Right hindlimb (tissue), 1 donor: ENCODE data around the gene MAST2.
"Not testable (repeated sequence)": the region's sequence is repeated elsewhere in the genome, so short reads cannot be mapped to it uniquely, and the experiment has no call there.

Experiments used
- DNase-seq: peaks from one replicate; pipeline ENCODE4 v3.0.0-alpha.2; 2018

Gene MAST2

DNA sequence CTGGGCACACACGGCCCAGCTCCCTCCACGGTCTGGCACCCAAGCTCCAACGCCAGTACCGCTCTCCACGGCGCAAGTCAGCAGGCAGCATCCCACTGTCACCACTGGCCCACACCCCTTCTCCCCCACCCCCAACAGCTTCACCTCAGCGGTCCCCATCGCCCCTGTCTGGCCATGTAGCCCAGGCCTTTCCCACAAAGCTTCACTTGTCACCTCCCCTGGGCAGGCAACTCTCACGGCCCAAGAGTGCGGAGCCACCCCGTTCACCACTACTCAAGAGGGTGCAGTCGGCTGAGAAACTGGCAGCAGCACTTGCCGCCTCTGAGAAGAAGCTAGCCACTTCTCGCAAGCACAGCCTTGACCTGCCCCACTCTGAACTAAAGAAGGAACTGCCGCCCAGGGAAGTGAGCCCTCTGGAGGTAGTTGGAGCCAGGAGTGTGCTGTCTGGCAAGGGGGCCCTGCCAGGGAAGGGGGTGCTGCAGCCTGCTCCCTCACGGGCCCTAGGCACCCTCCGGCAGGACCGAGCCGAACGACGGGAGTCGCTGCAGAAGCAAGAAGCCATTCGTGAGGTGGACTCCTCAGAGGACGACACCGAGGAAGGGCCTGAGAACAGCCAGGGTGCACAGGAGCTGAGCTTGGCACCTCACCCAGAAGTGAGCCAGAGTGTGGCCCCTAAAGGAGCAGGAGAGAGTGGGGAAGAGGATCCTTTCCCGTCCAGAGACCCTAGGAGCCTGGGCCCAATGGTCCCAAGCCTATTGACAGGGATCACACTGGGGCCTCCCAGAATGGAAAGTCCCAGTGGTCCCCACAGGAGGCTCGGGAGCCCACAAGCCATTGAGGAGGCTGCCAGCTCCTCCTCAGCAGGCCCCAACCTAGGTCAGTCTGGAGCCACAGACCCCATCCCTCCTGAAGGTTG is 231.4 kb downstream of the MAST2 start:
- peak; percentile 24 for DNase-seq

DNA sequence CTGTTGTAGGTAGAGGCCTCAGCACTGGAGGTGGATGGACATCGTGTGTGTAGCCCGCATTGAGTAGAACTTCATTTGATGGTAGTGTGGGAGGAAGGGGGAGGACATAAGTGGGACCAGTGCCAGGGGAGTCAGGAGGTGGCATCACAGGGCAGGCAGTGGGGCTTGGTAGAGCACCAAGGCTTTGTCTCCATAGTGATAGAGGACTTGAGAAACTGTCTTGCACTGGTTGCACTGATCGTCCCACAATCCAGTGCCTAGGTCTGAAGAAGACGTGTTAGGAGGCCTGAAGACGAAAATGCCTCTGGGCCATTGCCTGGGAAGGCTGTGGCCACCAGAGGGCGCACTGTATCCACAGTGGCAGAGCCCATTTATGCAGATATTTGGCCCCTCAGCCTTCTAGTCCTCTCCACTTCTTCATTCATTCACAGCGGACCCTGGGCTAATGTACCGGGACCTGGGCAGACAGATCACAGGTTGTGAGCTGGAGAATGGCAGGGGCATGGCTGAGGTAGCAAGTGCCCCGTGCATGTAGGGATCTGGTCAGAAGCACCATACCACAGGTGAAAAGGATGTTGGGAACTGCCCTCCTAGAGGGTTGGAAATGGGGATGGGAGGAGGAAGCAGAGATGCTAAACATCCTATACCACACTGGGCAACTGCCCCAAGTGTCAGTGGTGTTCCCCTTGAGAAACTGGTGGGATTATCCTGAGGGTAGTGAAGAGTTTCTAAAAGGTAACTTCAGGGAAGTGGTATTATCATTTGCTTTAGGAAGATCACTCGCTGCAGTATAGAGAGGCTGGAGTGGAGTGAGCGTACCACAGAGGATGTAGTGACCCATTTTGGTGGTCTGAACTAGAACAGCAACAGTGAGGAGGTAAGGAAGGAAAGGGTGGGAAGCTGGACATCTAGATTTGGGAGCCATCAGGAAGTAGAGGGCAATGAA is 233.8 kb downstream of the MAST2 start:
- peak; percentile 89 for DNase-seq

DNA sequence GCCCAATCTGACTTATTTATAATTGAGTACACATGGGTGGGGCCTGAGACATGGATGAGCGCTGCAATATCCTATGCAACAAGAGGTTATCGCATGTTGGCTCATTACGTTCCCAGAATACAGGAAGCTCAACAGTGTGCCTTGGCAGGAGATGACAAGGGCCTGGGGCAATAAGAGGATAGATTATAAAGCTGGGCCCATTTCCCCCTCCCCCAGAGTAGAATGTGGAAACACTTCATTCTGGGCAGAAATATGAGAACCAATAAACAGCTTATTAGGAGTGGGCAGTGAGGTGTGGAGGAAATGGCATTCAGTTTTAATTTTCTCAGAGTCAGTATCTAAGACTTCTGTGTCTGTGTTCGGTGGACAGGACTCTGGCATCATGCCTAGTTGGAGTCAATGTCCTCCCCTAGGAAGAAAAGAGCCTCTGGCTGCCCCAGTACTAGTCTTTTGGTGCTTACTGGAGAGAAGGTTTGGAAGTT is 236.2 kb downstream of the MAST2 start:
- no peak for DNase-seq

DNA sequence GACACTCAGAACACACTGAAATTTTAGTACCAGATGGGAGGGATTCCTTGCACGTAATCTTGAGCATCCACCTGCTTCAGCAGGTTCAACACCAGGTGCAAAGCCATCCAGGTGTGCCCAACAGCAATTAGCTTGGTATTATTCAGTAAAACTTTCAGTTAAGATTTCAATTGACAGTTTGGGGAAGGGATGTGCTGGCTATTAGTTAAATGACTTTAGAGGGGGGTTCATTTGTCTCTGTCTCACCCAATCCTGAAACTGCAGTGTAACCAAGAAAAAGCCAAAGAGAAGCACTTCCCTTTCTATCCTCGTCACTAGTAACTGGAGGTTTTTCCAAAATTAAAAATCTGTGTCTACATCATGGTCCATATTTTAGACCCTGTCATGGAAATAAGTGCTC is 238.1 kb downstream of the MAST2 start:
- no peak for DNase-seq

DNA sequence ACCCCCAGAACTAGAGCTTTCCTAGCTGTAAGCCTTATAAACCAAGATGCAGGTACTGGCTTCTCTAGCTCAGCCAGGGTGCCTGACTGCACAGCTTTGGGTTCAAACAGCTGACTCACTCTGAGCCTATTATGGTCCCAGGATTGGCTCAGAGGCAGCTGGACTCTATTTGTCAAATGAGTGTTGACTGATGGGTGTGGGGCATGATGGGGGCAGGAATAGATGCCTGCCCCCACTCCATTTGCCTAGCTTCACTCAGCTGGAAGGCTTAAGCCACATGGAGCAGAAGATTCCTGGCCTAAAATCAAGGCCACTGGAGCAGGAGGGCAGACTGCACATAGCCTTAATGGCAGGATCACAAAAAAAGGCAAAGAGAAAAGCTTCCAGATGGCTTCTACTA is 238.6 kb downstream of the MAST2 start:
- DNase-seq = peak; percentile 25

DNA sequence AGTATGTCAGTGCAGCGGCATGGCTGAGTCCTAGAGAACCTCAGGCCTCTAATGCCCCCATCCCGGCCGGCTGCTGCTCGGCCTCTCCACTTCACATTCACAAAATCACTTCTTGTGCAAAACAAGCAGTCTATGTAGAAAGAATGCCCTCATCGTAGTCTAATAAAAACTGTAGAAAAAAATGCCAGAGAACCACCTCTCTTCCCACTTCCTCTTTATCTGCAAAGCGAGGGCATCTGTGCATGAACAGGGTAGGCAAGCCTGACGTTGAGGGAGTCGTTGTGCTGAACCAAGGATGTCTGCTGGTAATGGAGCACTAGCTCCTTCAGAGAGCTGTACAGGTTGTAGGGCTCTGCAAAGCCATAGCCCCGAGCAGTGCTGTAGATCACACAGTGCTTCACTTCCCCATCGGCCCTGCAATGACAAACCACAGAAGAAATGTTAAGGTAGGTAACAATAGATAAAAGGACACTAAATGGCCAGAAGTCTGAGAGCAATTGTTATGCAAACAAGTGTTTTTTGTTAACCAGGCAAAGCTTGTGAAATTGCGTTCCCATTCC is 240.1 kb downstream of the MAST2 start:
- DNase-seq = no peak

DNA sequence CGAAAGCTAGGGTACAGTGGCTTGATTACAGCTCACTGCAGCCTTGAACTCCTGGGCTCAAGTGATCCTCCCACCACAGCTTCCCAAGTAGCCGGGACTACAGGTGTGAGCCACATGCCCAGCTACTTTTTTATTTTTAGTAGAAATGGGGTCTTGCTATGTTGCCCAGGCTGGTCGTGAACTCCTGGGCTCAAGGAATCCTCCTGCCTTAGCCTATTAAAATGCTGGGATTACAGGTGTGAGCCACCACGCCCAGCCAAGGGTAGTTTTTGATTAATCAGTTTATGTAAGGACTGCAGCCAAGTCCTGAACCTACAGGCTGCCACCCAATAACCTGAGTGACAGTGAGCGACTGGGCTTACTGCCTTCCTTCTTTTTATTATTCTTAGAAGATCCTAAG is 240.7 kb downstream of the MAST2 start:
- no peak for DNase-seq

DNA sequence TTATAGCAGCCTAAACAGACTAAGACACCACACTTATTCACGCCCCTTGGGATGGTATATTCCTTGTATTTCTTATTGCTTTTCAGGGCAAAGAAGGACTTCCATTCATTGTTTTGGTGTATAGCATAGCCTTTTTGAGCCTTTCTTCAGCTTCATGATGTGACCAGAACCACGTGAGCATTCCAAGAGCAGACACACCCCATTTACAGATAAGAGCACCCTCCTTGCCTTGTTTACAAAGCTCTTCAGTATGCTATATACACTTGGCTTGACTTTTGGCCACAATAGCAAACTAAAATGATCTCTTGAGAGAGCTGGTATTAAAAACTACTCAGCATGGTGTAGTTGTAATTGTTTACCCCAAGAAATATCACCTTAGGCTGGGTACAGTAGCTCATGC is 250.3 kb downstream of the MAST2 start:
- no peak for DNase-seq

DNA sequence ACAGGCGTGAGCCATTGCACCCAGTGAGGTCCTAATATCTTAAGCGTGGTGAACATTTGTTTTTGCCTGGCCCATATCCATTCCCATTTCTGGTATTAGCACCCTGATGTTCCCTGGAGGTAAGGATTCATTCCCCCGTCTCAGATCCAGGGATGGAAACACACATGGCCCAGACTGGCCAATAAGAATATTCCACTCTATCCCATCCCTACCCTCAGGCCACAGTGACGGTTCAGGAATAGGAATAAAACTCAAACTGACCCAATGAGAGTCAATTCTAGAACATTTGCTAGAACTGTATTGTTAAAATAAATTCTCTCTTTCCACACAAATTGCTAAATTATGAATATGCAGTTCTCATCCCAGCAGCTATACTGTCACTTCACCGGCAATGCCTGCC is 252.9 kb downstream of the MAST2 start:
- DNase-seq = no peak

DNA sequence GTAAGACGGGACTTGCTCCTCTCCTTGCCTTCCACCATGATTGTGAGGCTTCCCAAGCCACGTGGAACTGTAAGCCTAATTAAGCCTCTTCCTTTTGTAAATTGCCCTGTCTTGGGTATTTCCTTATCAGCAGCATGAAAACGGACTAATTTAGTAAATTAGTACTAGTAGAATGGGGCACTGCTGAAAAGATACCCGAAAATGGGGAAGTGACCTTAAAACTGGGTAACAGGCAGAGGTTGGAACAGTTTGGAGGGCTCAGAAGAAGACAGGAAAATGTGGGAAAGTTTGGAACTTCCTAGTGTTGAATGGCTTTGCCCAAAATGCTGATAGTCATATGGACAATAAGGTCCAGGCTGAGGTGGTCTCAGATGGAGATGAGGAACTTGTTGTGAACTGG is 253.8 kb downstream of the MAST2 start:
- DNase-seq = not testable (repeated sequence)

DNA sequence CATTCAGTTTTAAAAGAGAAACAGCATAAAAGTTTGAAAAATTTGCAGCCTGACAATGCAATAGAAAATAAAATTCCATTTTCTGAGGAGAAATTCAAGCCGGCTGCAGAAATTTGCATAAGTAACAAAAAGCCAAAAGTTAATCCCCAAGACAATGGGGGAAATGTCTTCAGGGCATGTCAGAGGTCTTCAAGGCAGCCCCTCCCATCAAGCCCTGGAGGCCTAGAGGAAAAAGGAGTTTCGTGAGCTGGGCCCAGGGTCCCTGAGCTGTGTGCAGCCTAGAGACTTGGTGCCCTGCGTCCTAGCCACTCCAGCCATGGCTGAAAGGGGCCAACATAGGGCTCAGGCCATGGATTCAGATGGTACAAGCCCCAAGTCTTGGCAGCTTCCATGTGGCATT is 254.4 kb downstream of the MAST2 start:
- DNase-seq = no peak

DNA sequence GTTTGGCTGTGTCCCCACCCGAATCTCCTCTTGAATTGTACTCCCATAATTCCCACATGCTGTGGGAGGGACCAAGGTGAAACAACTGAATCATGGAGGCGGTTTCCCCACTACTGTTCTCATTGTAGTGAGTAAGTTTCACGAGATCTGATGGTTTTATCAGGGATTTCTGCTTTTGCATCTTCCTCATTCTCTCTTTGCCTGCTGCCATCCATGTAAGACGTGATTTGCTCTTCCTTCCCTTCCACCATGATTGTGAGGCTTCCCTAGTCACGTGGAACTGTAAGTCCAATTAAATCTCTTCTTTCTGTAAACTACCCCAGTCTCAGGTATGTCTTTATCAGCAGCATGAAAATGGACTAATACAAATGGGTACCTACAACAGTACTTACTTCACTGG is 255.5 kb downstream of the MAST2 start:
- DNase-seq = no peak

DNA sequence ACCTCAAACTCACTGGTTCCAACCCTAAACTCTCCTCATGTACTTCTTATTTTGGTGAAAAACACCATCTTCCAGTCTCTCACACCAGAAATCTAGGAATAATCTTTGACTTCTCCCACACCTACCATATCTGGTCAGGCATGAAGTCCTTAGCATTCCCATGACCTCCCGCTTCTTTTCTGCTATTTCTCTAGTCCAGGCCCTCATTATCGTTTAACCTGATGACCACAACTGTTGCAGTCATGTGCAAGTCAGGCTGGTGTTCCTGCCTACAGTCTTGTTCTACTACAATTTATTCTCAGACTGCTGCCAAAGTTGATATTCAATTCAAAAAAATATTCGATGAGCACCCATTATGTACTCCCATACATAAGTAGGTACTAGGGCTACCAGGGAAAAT is 257.7 kb downstream of the MAST2 start:
- DNase-seq = no peak

DNA sequence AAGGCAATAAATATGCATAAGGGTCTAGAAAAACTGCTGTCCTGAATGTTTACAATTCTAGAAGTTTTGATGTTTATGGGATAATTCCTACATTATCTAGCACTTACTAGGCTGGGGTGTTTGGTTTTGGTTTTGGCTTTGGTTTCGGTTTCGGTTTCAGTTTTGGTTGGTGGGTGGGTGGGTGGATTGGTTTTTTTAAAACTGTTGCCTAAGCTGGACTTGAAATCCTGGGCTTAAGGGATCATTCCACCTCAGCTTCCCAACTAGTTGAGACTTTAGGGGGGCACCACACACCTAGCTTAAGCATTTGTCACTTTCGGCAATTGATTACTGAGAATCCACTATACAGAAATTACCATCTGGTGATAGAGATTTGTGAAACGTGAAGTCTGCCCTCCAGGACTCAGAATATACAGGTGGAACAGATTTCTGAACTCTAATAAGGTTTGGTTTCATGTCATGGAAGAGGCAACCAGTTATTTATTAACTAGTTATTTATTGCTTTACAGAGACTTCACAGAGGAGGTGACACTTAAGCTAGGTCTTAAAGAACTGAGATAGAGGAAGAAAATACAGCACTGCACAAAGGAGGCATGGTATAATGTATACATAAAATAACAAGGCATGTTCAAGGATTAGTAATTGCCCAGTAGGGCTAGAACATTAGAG is 259.4 kb downstream of the MAST2 start:
- DNase-seq = no peak

DNA sequence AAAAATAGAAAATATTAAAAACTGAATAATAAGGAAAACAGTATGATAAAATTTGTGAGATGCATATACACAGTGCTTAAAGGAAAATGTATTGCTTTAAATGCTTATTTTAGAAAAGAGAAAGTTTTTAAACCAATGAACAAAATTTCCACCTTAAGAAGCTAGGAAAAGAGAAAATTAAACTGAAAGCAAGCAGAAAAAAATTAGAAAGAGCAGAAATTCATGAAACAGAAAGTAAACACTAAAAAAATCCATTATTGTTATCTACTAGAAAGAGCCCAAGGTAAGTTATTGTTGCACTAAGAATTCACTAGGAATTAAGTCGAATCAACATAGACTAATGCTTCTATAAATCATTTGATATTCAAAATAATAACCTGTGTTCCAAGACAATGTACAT is 261.3 kb downstream of the MAST2 start:
- DNase-seq = no peak

DNA sequence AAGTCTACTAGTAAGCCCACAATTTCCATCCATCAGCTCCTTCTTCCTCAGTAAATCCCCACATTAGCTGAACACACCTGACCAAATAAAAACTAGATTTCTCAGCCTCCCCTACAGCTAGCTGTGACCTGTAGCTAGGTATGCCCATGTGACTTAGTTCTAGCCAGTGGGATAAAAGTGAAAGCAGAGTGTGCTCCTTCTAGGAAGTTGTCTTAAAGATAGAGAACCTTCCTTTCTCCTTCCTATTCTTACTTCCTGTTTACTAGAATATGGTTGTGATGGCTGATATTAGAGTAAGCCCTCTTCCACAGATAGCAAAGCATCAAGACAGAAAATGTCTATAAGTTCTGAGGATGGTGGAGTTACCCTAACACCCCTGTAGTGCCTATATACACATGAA is 262.0 kb downstream of the MAST2 start:
- no peak for DNase-seq

DNA sequence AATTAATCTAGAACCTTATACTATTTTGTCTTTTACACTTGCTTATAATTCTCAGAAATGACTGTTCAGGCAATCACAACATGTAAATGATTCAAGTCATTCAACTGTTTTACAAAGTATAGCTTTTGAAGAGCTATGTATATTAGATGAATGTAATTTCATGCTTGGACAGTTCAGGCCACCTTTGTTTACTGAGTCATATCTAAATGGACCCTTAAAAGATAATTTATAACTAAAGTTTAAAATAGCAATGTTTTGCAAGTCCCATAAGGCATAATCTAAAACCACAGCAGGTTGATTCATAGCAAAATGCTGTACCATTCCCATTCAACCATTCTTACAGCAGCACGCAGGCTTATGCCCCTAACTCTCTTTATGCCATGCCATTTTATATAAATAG is 264.2 kb downstream of the MAST2 start:
- no peak for DNase-seq

DNA sequence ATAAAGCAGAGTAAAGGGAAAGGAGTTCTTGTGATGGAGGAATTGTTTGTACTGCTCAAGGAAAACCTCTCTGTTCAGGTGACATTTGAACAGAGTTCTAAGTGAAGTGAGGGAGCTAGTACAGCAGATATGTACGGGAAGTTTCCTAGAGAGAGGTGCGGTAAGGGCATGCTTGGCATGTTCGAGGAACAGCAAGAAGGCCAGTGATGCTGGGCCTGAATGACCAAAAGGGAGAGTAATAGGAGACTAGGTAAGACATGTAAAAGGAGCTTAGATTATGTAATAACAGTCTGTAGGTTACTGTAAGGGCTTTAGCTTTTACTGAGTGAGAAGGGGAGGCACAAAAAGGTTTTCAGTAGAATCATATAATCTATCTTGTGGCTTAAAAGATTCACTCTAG is 265.1 kb downstream of the MAST2 start:
- no peak for DNase-seq

DNA sequence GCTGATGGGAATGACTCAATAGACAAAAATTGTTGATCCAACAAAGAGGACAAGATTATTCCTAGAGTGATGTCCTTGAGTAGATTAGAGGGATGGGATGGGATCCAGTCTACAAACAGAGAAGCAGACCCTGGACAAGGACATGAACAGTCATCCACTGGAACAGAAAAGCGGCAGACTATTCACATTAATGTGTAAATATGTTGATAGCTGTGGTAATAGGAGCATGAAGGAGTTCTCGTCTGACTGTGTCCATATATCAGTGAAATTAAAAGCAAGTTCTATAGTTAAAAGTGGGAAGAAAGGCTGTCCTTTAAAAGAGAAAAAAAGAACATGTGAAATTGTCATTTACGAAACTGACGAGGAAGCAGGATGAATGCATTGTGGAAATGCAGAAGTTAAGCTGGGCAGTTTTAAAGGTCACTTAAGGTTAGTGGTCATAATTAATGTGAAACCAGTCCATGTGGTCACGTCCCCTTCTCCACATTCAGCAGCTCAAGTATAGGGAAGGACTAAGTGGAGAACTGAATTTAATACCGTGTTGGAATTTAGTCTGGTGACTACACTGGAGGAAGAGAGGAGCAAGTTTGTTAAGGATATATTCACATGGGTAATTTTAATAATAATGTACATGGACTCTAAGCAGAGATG is 266.9 kb downstream of the MAST2 start:
- no peak for DNase-seq

DNA sequence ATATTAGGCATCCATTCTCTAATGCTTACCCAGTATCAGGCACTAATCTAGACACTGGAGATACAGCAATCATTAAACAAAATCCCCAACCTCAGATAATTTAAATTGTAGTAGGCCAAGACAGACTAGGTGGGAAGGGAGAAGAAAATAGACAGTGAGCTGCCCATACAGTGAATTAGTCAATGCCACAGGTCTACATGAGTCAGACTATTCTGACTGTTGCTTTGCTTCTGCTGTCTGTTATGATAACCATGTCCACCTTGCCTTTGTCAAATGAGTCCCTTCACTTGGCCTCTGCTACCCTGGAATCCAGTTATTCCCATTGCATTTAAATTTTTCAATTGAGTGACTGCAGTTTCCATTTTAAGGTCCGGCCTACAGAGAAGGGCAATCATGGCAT is 269.6 kb downstream of the MAST2 start:
- DNase-seq = no peak

DNA sequence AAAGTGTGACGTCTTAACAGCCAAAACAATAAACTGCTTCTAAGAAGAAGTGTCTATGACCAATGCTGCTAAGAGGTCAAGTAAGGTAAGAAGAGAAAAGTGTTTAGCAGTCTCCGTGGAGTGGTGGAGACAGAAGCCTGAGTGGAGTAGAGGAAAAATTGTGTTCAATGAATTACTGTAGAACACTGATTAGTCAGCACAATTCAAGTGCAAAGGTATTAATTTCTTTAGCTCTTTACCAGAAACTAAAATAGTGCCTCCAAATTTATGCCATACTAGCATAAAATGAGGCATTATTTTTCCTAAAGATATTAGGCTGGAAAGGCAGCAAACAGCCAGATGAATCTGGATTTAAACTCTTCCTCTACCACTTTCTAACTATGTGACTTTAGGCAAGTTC is 272.9 kb downstream of the MAST2 start:
- DNase-seq = no peak

DNA sequence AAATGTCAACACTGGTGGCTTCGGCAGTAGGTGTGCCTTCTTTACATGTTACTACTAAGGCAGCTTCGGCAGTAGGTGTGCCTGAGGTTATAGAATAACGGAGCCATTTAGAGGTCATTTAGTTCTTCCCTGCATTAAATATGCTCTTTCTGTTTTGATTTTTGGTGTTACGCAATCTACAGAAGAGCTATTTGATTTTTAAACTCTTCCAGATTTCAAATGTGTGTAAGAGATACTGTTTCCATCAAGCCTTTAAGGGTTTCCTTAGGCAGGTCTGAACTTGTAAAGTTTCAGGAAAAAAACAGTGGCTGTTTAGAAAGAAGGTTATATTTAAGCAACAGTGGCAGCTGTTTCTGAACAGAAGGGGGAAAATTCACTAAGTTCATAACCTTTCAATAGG is 274.2 kb downstream of the MAST2 start:
- DNase-seq = no peak
